ENCODE data around the gene SP9. TPM values are rescaled to one million over a fixed set of nuclear protein-coding genes. Genes with fewer than 3 reads are reported as not detected.

Gene SP9
- total RNA-seq, result not detected
- long read RNA-seq, donor 1, result 0 reads
- long read RNA-seq, donor 2, result 0 reads

DNA sequence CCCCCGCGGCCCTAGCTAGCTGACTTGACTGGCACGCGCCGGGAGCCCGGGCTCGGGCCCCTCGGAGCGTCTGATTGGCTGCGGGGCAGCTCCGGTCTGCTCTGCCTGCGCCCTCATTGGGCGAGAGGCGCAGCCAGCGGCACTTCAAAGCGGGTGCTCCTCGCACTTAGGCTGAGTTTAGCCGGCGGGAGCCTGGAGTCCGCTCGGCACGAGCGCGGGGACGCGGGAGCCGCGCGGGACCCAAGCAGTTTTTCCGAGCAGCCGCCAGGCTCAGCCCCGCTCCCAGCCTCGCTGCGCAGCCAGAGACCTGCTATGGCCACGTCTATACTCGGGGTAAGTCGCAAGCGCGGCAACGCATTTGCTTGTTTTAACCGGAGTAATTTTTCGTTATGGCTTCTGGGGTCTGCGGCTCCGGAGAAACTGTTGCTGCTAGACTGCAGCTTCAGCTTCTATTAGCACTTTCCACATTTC is at the start of gene SP9:
Gene SP9 (plus strand): TSS at position 174 of the 471 bp plus-strand sequence. CDS start 139 bp downstream, at position 313.
- intact Hi-C loops (cut with DNase I), result loop anchor here in 1 of 2 donors (10.0 kb wide), 1 partner anchor 740 kb away; no protein-coding TSS in a partner anchor
- no peak for DNase-seq (ENCODE audit: low spot score)

DNA sequence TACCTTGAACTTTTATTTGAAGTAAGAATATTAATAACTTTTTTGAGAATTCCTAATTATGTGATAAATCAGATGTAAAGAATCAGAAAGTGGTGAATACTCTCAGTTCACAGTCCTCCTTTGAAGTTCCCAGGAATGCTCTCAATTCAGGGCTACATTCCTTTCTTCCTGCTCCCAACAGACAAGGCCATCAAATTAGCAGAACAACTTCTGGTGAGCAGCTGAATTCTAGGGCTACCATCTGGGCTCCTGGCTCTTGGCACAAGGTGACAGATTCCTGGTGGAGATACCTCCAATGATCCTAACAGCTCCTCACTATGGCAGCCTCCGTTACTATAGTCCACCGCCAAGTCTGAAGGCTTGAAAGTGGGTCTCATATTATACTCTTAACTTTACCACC is 48.6 kb upstream of the SP9 start:
- intact Hi-C loops (cut with DNase I), result no loop called here
- DNase-seq (ENCODE audit: low spot score), result no peak

DNA sequence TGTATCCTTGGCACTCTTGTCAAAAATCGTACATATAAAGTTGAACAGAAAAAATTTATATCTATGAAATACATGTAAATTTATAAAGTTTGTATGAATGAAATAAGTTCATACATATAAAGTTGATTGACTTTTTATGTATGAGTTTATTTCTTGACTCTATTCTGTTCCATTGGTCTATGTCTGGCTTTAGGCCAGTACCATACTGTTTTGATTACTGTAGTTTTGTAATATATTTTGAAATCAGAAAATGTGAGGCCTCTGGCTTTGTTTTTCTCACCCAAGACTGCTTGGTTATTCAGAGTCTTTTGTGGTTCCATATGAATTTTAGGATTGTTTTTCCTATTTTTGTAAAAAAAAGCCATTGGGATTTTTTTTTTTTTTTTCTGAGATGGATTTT is 41.8 kb upstream of the SP9 start:
- intact Hi-C loops (cut with DNase I), result no loop called here
- no peak for DNase-seq (ENCODE audit: low spot score)

DNA sequence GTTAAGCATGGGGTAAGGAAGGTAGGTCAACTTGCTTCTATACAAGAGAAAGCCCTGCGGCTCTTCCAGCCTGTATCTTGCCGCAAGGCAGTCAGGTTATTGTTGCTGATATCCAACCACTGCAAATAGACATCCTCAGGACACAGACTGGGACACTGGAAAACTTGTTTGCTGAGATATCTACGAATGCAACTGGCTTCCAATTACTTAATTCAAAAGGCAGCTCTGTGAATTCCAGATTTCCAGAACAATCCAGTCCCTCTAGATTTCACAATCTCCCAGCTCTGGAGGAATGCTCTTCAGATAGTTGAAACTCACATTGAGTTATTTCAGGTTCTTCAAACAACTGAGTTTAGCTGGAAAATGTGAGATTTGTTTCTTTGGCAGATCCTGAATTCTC is 34.6 kb upstream of the SP9 start:
- intact Hi-C loops (cut with DNase I), result no loop called here
- DNase-seq (ENCODE audit: low spot score), result no peak

DNA sequence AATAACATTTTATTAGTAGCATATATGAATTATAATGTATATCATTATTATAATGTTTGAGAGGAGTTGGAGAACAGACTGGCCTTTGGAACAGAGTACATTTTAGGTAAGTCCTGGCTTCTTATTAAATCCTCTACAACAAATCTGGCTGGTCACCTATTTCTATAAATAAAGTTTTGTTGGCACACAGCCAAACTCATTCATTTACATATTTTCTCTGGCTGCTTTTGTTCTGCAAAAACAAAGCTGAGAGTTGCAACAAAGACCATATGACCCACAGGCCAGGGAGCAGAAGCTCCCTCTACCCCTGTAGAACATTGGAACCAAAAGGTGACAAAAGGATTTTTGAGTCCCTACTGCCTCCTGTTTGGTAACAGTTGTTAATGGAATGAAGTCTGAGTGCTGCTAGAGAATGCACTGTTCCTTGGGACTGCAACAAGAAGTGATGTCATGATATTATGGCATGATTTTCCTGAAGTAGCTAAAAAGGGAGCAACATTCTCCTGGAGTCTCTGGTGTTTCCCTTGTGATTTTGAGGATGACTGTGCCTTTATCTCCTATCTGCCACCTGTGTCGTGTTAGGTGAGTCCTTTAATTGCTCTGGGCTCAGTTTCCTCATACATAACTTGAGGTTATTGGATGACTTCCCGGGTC is 22.0 kb upstream of the SP9 start:
- no peak for DNase-seq (ENCODE audit: low spot score)
- intact Hi-C loops (cut with DNase I), result no loop called here

DNA sequence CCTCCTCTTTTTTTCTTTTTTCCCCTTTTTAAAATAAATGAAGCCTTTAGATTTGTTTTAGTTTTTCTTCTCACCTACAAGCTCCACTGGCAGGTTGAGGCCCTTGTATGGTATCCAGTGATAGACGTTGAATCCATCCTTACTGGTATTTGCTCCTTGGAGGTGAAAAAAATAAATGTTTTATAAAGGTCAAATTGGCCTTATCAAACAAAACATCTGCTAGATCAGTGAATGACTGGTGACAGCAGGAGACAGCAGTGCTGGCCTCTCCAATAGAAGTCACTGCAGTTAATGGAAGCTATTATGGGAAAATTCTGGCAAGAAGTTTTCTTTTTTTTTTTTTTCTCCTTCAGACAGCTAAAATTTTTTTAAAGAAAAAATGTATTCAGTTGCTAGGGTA is 12.6 kb upstream of the SP9 start:
- intact Hi-C loops (cut with DNase I), result no loop called here
- DNase-seq (ENCODE audit: low spot score), result no peak

DNA sequence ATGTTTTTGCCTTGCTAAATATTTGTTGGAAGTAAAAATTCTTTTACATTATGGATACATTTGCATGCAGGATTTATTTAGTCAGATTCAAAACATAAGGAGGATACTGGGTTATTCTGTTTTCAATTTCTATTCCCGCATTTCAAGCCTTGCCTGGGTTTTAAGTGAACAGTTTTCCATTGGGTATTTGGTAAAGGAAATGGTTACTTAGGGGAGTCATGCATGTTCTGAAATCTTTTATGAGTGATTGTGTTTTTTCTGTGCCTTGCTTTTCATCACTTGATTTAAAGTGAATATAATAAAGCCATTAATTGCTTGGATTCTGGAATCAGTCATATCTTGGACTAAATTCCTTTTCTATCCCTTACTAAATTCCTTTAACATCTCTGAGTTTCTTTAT is 12.0 kb upstream of the SP9 start:
- no peak for DNase-seq (ENCODE audit: low spot score)
- intact Hi-C loops (cut with DNase I), result no loop called here

DNA sequence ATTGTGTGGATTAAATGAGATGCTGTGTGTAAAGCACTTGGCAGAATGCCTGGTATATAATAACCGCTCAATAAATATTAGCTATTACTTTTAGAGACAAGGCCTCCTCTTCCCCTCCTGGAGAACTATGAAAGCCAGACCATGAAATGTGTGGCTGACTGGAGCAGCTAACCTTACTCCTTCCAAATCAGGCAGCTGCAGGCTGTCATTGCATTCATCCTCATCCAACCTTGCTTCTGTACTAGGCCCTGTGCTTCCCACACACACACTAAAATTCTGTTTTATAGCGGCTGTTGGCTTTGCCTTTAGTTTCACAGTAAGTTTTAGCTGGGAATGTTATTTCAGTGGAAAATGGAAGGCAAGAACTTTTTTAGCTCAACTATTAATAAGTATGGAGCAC is 10.2 kb upstream of the SP9 start:
- DNase-seq (ENCODE audit: low spot score), result no peak
- intact Hi-C loops (cut with DNase I), result no loop called here

DNA sequence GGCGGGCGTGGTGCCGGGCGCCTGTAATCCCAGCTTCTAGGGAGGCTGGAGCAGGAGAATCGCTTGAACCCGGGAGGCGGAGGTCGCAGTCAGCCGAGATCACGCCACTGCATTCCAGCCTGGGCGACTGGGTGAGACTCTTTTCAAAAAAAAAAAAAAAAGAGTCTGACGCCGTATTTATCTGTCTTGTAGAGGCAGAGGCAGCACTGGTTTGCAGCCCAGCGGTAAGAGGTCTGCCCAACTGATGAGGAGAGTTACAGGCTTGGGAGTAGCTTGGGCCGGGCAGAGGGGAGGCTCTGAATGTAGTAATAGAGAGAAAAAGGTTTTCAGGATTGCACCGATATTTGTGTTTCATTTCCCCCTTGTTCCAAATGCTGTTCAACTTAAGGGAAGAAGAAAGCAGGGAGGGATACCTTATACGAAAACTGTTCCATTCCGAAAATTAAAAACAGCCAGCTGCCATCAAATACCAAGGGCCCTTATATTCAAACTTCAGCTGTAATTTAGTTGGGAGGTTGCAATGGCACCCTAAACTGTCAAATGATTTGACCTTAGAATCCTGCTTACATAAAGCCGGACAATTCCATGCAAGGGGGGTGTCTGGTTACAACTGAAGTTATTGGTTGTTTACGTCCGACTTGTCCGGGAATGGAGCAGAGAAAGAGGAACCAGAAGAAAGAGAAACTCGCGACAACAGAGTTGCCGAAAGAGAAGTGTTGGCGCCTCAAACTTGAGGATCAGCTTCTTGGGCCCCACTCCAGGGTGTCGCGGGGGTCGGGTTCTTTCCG is 9.2 kb upstream of the SP9 start:
- no peak for DNase-seq (ENCODE audit: low spot score)
- intact Hi-C loops (cut with DNase I), result no loop called here

DNA sequence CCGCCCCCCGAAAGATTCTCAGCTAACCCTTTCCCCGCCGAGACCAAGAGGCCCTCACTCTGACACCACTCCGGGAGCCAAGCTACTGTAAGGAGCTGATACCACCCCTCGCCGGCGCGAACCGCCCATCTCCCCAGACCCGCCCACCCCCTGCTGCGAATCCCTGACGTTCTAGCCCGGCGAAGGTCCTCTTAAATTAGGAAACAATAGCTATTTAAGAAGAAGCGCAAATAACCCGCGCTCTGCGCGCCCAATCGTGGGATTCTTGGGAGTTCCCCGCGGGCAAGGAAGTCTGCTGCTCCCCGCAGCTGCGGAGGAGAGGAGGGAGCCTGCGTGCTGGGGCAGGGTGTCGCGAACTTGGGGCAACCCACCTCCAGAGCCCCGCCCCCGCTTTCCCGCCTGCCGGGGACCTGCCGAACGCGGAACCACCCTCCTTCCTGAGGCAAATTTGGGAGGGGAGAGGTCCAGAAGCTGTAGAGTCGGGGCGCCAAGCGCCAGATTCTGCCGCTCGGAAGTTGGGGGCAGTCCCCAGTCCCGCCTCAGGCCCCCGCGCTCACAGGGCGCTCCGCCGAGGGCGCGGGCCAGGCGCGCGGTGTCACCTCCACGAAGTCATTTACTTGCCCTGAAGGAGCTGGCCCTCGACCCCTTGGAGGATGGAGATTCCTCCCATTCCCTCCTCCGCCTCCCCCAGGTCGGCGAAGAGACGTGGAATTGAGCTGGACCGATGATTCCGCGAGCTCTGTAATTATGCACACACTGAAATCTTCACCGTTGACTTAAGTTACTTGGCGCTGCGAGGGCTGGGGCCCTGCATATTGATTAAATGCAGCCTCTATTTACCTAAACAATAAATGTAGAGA is 8.4 kb upstream of the SP9 start:
- peak; percentile 82 for DNase-seq (ENCODE audit: low spot score)
- intact Hi-C loops (cut with DNase I), result no loop called here

DNA sequence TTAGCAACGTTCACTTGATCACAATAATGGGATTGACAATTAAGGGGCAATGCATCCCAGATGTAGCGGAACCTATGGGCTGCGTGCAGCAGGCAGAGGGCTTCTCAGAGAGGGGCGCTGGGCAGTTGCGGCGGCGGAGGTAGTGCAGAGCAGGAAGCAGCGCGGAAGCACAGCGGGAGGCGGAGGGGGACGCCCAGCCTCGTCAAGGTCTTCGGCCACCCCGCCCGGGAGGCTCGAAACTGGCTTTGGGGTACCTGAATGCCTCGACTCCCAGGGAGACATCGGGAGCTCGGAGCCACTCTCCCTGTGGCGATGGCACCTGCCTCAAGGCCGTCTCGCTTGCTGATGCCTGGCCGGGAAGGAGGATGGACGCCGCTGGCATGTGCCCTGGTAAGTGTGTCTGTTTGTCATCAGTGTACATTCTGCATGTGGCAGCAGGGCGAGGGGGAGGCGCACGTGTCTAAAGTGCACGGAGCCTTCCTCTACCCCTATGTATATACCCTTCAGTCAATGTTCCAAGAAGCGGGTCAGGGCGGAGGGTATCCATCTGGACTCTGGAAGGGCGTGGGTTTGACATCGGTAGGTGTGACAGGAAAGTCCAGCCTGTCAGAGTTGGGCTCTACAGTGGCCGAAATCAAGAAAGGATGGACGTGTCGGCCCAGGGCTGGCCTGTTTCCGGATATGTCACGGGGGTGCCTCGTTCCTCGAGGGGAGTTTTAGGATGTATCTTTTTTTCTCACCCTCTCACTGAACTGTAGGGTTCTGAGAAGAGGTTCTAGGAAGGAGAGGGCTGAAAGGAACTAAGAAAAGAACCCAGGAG is 7.5 kb upstream of the SP9 start:
- intact Hi-C loops (cut with DNase I), result no loop called here
- DNase-seq (ENCODE audit: low spot score), result no peak

DNA sequence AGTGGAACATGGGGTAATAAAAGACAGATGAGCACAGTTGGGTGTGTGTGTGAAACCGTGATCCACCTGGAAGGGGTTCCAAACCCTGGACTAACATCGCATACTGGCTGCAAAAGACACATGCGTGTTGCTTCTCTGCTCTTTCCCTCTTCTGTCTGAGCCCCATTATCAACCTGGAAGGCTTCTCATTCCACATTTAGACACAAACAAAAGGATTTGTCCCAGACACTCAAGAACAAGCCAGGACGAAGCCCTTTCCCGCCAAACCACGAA is 7.0 kb upstream of the SP9 start:
- no peak for DNase-seq (ENCODE audit: low spot score)
- intact Hi-C loops (cut with DNase I), result no loop called here

DNA sequence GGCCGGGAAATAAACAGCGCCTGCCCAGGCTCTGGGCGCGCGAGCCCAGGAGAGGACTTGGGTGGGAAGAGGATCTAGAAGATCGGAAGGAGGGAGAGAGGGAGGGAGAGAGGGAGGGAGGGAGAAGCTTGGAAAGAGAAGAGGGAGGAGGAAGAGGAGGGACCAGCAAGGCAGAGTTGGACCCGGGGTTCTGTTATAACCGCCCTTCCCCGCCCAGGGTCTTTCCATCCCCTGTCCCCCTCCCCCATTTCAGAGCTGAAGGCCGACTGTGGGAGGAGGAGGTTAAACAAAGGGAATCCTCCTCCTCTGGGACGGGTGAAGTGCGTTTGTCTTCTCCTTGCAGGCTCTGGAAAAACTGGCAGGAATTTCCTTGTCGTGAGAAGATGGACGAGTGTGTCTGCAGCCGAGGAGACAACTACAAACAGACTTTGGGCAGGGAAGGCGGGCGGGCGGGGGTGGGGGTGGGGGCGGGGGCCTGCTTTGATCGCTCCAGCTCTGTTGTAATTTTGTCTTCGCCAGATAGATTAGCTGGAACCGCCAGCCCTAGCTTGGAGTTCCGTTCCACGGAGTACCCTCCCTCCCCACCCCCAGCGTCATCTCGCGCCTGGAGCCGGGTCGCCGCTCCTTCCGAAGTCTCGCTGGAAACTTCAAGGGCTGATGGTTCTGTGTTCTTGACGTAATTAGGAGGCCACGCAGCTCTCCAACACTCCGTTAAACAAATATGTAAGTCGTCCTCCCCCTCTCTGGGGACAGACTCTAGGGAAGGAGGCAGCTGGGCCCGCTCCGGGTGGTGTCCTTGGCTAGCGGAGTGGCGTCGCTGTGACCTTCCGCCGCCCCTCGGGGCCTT is 6.4 kb upstream of the SP9 start:
- intact Hi-C loops (cut with DNase I), result no loop called here
- no peak for DNase-seq (ENCODE audit: low spot score)

DNA sequence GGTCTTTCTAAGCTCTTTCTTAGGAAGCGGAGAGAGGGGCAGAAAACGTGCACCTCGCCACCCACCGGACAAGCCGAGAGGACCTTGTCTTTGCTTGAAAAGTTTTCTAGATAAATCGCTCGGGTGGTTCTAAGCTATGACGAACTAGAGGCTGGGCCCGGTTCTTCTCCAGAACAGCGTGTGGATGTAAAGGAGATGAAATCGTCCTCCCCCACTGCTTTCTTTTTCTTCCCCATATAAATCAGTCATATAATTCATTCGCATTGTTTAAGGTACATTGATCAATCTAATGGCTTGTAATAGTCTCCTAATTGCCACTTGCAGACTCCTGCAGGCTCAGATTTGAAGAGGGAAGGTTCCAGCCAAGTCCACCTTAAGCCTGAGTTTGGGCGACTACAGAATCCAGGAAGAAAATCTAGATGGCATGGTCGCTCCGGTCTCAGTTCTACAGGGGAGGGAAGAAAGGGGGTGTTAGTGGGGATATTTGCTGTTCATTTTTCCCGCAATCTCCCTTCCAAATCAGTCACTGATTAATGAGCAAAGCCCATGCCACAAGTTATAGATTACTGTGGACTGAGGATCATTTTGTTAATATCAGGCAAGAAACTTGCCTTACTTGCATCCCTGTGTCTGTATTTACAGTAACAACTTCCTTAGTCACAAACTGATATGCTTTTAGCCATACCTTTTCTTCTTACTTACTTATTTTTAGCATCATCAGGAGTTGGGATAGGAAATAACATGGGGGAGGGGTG is 5.6 kb upstream of the SP9 start:
- intact Hi-C loops (cut with DNase I), result no loop called here
- DNase-seq (ENCODE audit: low spot score), result no peak

DNA sequence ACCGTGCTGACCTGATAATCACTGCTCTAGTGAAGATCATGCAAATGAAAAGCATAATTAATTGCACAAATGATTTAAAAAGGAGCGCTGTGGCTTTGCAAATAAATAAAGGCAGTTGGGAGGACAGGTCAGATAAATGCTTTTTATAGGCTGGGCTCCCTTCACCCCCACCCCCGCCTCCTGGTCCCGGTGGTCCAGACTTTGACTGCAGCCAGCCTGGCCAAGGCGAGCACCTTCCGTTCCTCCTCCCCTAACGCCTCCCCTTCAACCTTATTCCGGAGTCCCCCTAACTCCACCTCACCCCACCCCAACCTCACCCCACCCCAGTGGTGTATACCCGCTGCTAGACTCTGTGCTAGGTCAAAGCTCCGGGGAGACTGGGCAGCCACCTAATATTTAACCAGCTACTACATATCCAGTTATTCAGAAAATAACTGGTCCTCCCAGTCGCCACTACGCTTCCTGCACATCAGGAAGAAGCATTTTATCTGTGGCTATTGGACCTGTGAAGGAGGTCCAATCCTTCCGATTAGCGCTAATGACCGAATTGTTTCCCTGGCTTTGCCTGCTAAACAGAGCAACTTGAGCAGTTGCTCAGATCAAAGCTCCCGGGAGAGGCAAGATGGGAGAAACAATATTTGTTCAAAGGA is 3.7 kb upstream of the SP9 start:
- intact Hi-C loops (cut with DNase I), result loop anchor here in 1 of 2 donors (10.0 kb wide), 1 partner anchor 736 kb away; no protein-coding TSS in a partner anchor
- DNase-seq (ENCODE audit: low spot score), result no peak

DNA sequence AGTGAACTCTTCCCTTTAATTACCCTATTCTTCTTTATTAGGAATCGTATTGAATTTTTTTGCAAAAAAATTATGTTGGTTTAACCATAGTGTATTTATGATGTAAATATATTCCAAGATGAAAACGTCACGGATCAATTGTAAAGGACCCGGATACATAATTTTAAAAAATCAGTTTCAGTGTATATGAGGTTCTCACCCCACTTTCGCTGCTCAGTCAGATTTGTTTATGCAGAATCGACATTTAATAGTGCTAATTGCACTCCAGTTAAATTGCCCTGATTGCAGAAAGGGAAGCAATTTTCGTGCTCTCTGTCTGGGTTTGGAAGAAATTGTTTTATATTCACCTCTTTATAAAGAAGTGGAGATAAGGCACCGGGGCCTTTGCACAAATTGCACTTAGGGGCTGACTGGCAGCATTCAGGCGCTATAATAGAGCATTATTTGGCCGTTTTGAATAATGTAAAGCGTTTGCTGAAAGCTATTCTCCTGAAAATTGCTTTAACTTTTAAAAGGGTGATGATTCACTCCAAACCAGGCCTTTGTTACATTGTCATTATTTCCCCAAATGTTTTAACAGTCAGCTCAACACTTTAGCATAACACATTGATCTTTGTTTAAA is 3.0 kb upstream of the SP9 start:
- no peak for DNase-seq (ENCODE audit: low spot score)
- intact Hi-C loops (cut with DNase I), result loop anchor here in 1 of 2 donors (10.0 kb wide), 1 partner anchor 737 kb away; no protein-coding TSS in a partner anchor

Data from posterior vena cava (tissue), 2 donors.